SU-DHL-6 (cell line): Measurements from ENCODE around the gene RGMB.

Source experiments
- H2AFZ ChIP-seq: fragments of 200-600 bp; sonication (generic); 2 replicates; pipeline ENCODE4 v1.6.1; 2014; ENCODE audit warnings: low read depth, mild to moderate bottlenecking, moderate library complexity, mixed read lengths, antibody characterized with exemption, low read length; ENCODE audit not compliant: severe bottlenecking
- H3F3A ChIP-seq: fragments of 200-600 bp; shearing (Covaris generic); 2 replicates; pipeline ENCODE4 v1.6.0; 2016; ENCODE audit warnings: antibody characterized with exemption, mild to moderate bottlenecking; ENCODE audit not compliant: insufficient read depth
- H3K27ac ChIP-seq: fragments of 200-600 bp; sonication (generic); 2 replicates; pipeline ENCODE4 v1.5.1; 2016; ENCODE audit warnings: low read depth, mild to moderate bottlenecking, low read length, moderate library complexity, mixed read lengths
- H3K27me3 ChIP-seq: fragments of 200-600 bp; sonication (generic), shearing (Covaris generic); 2 replicates; pipeline ENCODE4 v1.6.0; 2014; ENCODE audit warnings: mild to moderate bottlenecking, low read length
- H3K36me3 ChIP-seq: fragments of 200-600 bp; sonication (generic); 2 replicates; pipeline ENCODE4 v1.6.1; 2014; ENCODE audit warnings: mild to moderate bottlenecking, low read length, mixed read lengths
- H3K4me2 ChIP-seq: fragments of 300-600, 200-600 bp; shearing (Covaris generic), sonication (generic); 2 replicates; pipeline ENCODE4 v1.6.0; 2014; ENCODE audit warnings: low read length, low read depth, mild to moderate bottlenecking; ENCODE audit not compliant: poor library complexity, severe bottlenecking
- H3K4me3 ChIP-seq: fragments of 200-600 bp; sonication (generic); 2 replicates; pipeline ENCODE4 v1.5.1; 2014; ENCODE audit warnings: antibody characterized with exemption, low read length, mild to moderate bottlenecking, mixed read lengths; ENCODE audit not compliant: insufficient read depth, poor library complexity, severe bottlenecking
- H3K79me2 ChIP-seq: fragments of 200-600 bp; sonication (generic); 2 replicates; pipeline ENCODE4 v1.6.1; 2014; ENCODE audit warnings: mild to moderate bottlenecking, low read length, moderate library complexity; ENCODE audit not compliant: insufficient read depth
- H3K9ac ChIP-seq: fragments of 200-600 bp; sonication (generic); 2 replicates; pipeline ENCODE4 v1.7.0; 2014; ENCODE audit warnings: mild to moderate bottlenecking, low read length
- H3K9me2 ChIP-seq: fragments of 200-600 bp; sonication (generic); replicated peaks from 2 replicates; pipeline ENCODE4 v1.6.1; 2014; ENCODE audit warnings: low read length; ENCODE audit not compliant: insufficient read depth
- H3K9me3 ChIP-seq: fragments of 200-600 bp; sonication (generic); 2 replicates; pipeline ENCODE4 v1.6.1; 2014; ENCODE audit warnings: low read length, mixed read lengths; ENCODE audit not compliant: insufficient read depth
- H4K20me1 ChIP-seq: fragments of 200-600 bp; sonication (generic); 2 replicates; pipeline ENCODE4 v1.6.1; 2014; ENCODE audit warnings: low read depth, mild to moderate bottlenecking, antibody characterized with exemption, low read length, moderate library complexity, mixed read lengths
- CTCF ChIP-seq: fragments of 200-600 bp; sonication (generic); IDR thresholded peaks from one replicate; pipeline ENCODE4 v1.5.1; 2017; ENCODE audit warnings: antibody characterized with exemption, mild to moderate bottlenecking, low read length, moderate library complexity; ENCODE audit not compliant: insufficient read depth, poor library complexity, severe bottlenecking
- EZH2phosphoT487 ChIP-seq: fragments of 200-600 bp; sonication (generic), shearing (Covaris generic); conservative IDR thresholded peaks from 2 replicates; pipeline ENCODE4 v1.6.1; 2018; ENCODE audit warnings: mild to moderate bottlenecking, antibody characterized with exemption, low read length, moderate library complexity, mixed read lengths

Gene RGMB

DNA sequence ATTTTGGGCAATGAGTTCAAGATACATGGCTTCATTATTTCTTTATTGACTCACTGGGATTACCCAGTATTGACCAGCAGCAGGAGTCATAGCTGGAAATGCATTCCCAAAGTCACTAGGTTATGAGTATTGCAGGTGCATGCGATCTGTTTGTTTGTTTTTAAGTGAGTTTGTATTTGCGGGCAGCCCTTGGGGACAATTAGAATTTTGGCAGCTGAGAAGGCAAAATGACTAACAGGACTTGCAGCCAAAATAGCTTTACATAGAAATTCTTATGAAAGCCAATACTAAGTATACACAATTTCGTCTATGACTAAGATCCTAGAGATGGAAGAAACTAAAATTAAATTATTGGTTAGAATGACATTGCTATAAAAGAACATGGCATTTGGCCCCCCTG is 18.1 kb upstream of the RGMB start:
- Histone ChIP-seq H3K9ac (no peak overlapping the region), H3K27ac (no peak overlapping the region), H3K4me2 (no peak overlapping the region), H3K27me3 (no peaks in the 10 kb centered on the region), H2AFZ (no peak overlapping the region), H4K20me1 (no peaks in the 10 kb centered on the region), H3K4me3 (no peak overlapping the region), H3K79me2 (no peaks in the 10 kb centered on the region), H3K9me2 (no peaks in the 10 kb centered on the region), H3K36me3 (no peaks in the 10 kb centered on the region), H3F3A (no peaks in the 10 kb centered on the region), H3K9me3 (no peaks in the 10 kb centered on the region)
- TF ChIP-seq CTCF (no peak), EZH2phosphoT487 (no peak)

DNA sequence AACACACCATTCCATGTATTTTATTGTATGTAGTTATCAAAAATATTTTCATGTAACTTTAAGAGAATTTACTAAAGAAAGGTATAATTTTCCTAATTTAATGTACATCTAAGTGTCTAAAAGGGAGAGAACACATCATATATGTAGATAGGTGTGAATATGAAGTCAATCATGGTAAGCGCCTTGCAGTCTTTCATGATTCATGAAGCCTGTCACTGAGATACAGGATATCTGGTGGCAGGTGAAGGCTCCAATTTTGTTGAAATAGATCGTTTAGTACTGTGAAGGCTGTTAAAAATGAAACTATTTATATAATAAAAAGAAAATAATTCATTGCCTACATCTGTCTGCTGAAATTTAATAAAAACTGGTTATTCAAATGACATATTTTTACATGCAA is 15.5 kb upstream of the RGMB start:
- H3K9me3 ChIP-seq: no peaks in the 10 kb centered on the region
- no peaks in the 10 kb centered on the region for H3F3A ChIP-seq
- H3K4me2 ChIP-seq: no peak overlapping the region
- H3K4me3 ChIP-seq: no peak overlapping the region
- no peaks in the 10 kb centered on the region for H4K20me1 ChIP-seq
- no peaks in the 10 kb centered on the region for H3K36me3 ChIP-seq
- H3K27ac ChIP-seq: no peak overlapping the region
- H3K9me2 ChIP-seq: no peaks in the 10 kb centered on the region
- TF ChIP-seq EZH2phosphoT487 (no peak), CTCF (no peak)
- no peaks in the 10 kb centered on the region for H3K27me3 ChIP-seq
- no peaks in the 10 kb centered on the region for H3K79me2 ChIP-seq
- H2AFZ ChIP-seq: no peak overlapping the region
- no peak overlapping the region for H3K9ac ChIP-seq

GRCh38 chr5:98763001-98763630 is 10.3 kb upstream of the RGMB start:
- no peaks in the 10 kb centered on the region for H3K27me3 ChIP-seq

More at GRCh38 chr5:98763001-98763630, 10.3 kb upstream of the RGMB start:
- Histone ChIP-seq H3K36me3 (no peaks in the 10 kb centered on the region), H3K79me2 (no peaks in the 10 kb centered on the region), H3K9ac (no peak overlapping the region), H4K20me1 (no peaks in the 10 kb centered on the region), H3K4me2 (no peak overlapping the region), H2AFZ (no peak overlapping the region), H3K9me2 (no peaks in the 10 kb centered on the region), H3K27ac (no peak overlapping the region), H3K9me3 (no peaks in the 10 kb centered on the region), H3K4me3 (no peak overlapping the region), H3F3A (no peaks in the 10 kb centered on the region)
- no peak for TF ChIP-seq EZH2phosphoT487
- TF ChIP-seq CTCF: no peak
